ENCODE measurements around the gene ZBTB20. TPM values are rescaled to one million over a fixed set of nuclear protein-coding genes. Genes with fewer than 3 reads are reported as not detected.
A peak's percentile ranks its signal among the peaks of the same experiment; 100 is the strongest.

ZBTB20 gene
- total and polyA plus RNA-seq, 4 donors = 0.74 to 77.1 (median 27.9) TPM

DNA sequence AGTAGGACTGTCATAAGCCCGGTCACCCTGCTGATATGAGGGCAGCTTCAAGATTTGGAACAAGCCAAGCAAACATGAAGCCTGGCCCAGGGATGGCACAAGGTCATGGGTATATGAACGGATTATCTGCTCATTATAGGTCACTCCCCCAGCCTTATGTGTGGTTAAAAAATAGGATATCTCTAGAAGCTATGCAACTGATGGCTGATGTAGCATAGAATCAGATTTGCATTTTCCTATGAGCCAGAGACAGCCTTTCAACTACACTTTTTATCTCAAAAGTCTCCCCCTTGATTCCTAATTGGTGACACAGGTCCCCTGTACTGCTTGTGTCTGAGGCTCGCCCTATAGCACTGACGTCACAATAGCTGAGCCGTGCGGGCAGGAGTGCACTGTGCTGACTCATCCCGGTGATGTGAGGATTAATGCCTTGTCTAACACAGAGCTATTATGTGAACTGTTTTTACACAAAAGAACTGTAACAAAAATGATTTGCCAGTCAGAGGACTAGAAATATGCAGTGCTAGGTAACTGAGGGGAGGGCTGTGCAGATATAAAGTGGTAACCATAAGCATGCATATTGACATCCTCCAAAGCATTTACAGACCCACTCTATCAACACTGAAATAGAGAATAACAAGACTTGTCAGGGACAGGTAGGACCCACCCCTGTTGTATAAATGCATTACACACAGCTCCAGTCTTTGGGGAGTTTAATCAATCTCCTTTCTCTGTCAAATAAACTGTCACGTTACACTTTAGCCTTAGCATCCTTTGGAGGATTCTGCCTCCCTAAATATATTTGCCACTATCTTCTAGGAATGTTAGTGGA lies 648.3 kb downstream of the ZBTB20 start:
- WGBS, 2 donors = 87 to 91% methylated on average over 8 of the region's 8 CpGs
- H3K4me1 ChIP-seq (ENCODE audit: control insufficient read depth in 5 of 5, insufficient read depth in 5 of 5, low read length in 5 of 5) = peaks cover 0 to 40% (median 0%) of the 10 kb centered on the region in 5 donors
- H3K9me3 ChIP-seq (ENCODE audit: control insufficient read depth in 4 of 4, insufficient read depth in 3 of 4, low read length in 3 of 4) = no peaks in the 10 kb centered on the region
- H3K27me3 ChIP-seq (ENCODE audit: control insufficient read depth in 3 of 3, insufficient read depth in 3 of 3, low read length in 2 of 3) = no peaks in the 10 kb centered on the region
- TF ChIP-seq, protein P1, sequence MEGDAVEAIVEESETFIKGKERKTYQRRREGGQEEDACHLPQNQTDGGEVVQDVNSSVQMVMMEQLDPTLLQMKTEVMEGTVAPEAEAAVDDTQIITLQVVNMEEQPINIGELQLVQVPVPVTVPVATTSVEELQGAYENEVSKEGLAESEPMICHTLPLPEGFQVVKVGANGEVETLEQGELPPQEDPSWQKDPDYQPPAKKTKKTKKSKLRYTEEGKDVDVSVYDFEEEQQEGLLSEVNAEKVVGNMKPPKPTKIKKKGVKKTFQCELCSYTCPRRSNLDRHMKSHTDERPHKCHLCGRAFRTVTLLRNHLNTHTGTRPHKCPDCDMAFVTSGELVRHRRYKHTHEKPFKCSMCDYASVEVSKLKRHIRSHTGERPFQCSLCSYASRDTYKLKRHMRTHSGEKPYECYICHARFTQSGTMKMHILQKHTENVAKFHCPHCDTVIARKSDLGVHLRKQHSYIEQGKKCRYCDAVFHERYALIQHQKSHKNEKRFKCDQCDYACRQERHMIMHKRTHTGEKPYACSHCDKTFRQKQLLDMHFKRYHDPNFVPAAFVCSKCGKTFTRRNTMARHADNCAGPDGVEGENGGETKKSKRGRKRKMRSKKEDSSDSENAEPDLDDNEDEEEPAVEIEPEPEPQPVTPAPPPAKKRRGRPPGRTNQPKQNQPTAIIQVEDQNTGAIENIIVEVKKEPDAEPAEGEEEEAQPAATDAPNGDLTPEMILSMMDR (IDR thresholded peaks at IDR 0.05; ENCODE audit: control extremely low read depth, extremely low read depth) = no peak
- H3K27ac ChIP-seq (ENCODE audit: low read depth in 1 of 2, low read length in 1 of 2) = peak overlapping the region in 1 of 2 donors; percentile 81
- ATAC-seq (ENCODE audit: insufficient read depth, low FRiP score) (no peak), DNase-seq (no peak)
- H3K9ac ChIP-seq (ENCODE audit: insufficient read depth in 1 of 2, low read length in 2 of 2) = no peak overlapping the region
- H3K4me3 ChIP-seq = no peak overlapping the region
- H3K36me3 ChIP-seq (ENCODE audit: control insufficient read depth in 4 of 4, insufficient read depth in 4 of 4, low read length in 4 of 4) = peaks cover 0 to 3% (median 0%) of the 10 kb centered on the region in 4 donors

DNA sequence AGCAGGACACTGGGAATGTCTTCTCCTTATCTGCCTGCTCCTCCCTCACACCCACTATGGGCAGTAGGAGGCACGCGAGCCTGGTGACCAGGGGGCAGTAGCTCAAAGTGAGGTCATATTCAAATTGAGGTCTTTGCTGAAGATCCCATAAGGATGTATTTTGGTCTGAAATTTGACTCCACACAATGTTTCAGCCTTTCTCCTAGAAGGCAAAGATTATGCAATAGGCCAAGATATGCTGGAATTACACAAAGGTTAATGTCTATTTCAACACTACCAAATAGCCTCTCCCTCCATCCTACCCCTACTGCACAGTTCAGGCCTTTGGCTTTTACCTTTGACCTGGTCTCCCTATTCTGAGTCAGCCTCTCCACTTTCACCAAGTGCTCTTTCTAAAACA lies 650.2 kb downstream of the ZBTB20 start:
- no peaks in the 10 kb centered on the region for H3K9me3 ChIP-seq (ENCODE audit: control insufficient read depth in 4 of 4, insufficient read depth in 3 of 4, low read length in 3 of 4)
- peak overlapping the region in 1 of 2 donors; percentile 87 for H3K27ac ChIP-seq (ENCODE audit: low read depth in 1 of 2, low read length in 1 of 2)
- no peaks in the 10 kb centered on the region for H3K27me3 ChIP-seq (ENCODE audit: control insufficient read depth in 3 of 3, insufficient read depth in 3 of 3, low read length in 2 of 3)
- DNase-seq (no peak), ATAC-seq (ENCODE audit: insufficient read depth, low FRiP score) (peak; percentile 72)
- WGBS, 2 donors = 83 to 90% methylated on average over 2 of the region's 2 CpGs
- TF ChIP-seq, protein P1 (IDR thresholded peaks at IDR 0.05; ENCODE audit: control extremely low read depth, extremely low read depth) = no peak
- no peak overlapping the region for H3K4me3 ChIP-seq
- H3K9ac ChIP-seq (ENCODE audit: insufficient read depth in 1 of 2, low read length in 2 of 2) = no peak overlapping the region
- H3K36me3 ChIP-seq (ENCODE audit: control insufficient read depth in 4 of 4, insufficient read depth in 4 of 4, low read length in 4 of 4) = peaks cover 0 to 3% (median 0%) of the 10 kb centered on the region in 4 donors
- H3K4me1 ChIP-seq (ENCODE audit: control insufficient read depth in 5 of 5, insufficient read depth in 5 of 5, low read length in 5 of 5) = peaks cover 0 to 43% (median 0%) of the 10 kb centered on the region in 5 donors

DNA sequence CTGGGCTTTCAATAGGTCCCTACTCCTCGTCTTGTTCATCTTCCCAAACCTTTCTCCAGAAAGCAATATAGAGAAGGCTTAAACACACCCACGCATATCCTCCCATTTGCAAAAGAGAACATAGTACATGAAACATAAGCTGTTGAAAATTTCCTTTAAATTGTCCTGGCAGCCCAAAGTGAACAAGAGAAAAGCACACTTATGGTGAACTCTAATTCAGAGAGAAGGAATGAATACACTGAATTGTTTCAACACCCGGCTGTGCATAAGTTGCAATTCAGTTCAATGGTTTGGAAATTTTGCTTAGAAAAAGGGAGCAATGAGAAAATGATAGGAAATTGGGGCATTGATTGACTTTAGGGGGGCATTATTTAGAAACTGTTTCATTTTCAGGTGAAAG lies 650.6 kb downstream of the ZBTB20 start:
- peaks cover 0 to 3% (median 0%) of the 10 kb centered on the region in 4 donors for H3K36me3 ChIP-seq (ENCODE audit: control insufficient read depth in 4 of 4, insufficient read depth in 4 of 4, low read length in 4 of 4)
- H3K9ac ChIP-seq (ENCODE audit: insufficient read depth in 1 of 2, low read length in 2 of 2) = no peak overlapping the region
- H3K4me1 ChIP-seq (ENCODE audit: control insufficient read depth in 5 of 5, insufficient read depth in 5 of 5, low read length in 5 of 5) = peaks cover 0 to 46% (median 0%) of the 10 kb centered on the region in 5 donors
- no peaks in the 10 kb centered on the region for H3K27me3 ChIP-seq (ENCODE audit: control insufficient read depth in 3 of 3, insufficient read depth in 3 of 3, low read length in 2 of 3)
- no peak overlapping the region for H3K4me3 ChIP-seq
- DNase-seq (no peak), ATAC-seq (ENCODE audit: insufficient read depth, low FRiP score) (no peak)
- H3K27ac ChIP-seq (ENCODE audit: low read depth in 1 of 2, low read length in 1 of 2) = peak overlapping the region in 1 of 2 donors; percentile 87
- TF ChIP-seq, protein P1 (IDR thresholded peaks at IDR 0.05; ENCODE audit: control extremely low read depth, extremely low read depth) = no peak
- WGBS, 2 donors = 92 to 98% methylated on average over 3 of the region's 3 CpGs
- H3K9me3 ChIP-seq (ENCODE audit: control insufficient read depth in 4 of 4, insufficient read depth in 3 of 4, low read length in 3 of 4) = no peaks in the 10 kb centered on the region
